Endodermal cell (in vitro differentiated cells): ENCODE results near the gene MAP3K9. TPM values are rescaled to one million over a fixed set of nuclear protein-coding genes. Genes with fewer than 3 reads are reported as not detected.

Experiments
- DNase-seq: peaks from one replicate; pipeline ENCODE4 v3.0.0-alpha.2; 2017
- H3K27ac ChIP-seq: 2 replicates; pipeline ENCODE4 v1.5.1; 2013; ENCODE audit warnings: mild to moderate bottlenecking, low read depth, low read length, moderate library complexity
- H3K27me3 ChIP-seq: 2 replicates; pipeline ENCODE4 v1.6.1; 2013; ENCODE audit warnings: mild to moderate bottlenecking, low read length, moderate library complexity; ENCODE audit not compliant: insufficient read depth, control insufficient read depth, poor library complexity, severe bottlenecking
- H3K36me3 ChIP-seq: 2 replicates; pipeline ENCODE4 v1.7.0; 2013; ENCODE audit warnings: mild to moderate bottlenecking, low read length, moderate library complexity; ENCODE audit not compliant: control insufficient read depth, insufficient read depth
- H3K4me1 ChIP-seq: one replicate; pipeline ENCODE4 v1.7.0; 2013; ENCODE audit warnings: low read length; ENCODE audit not compliant: control insufficient read depth, insufficient read depth
- H3K4me3 ChIP-seq: 2 replicates; pipeline ENCODE4 v1.5.1; 2013; ENCODE audit warnings: mild to moderate bottlenecking, low read length, moderate library complexity
- H3K9ac ChIP-seq: 2 replicates; pipeline ENCODE4 v1.6.1; 2013; ENCODE audit warnings: mild to moderate bottlenecking, low read length, moderate library complexity; ENCODE audit not compliant: poor library complexity, severe bottlenecking; ENCODE audit errors: extremely low read depth
- H3K9me3 ChIP-seq: 2 replicates; pipeline ENCODE4 v1.6.1; 2013; ENCODE audit warnings: mild to moderate bottlenecking, low read length, moderate library complexity; ENCODE audit not compliant: control insufficient read depth
- H3K27ac Mint-ChIP-seq: 2 replicates; pipeline ENCODE4 v1.8.0; 2020; ENCODE audit warnings: mixed read lengths
- H3K27me3 Mint-ChIP-seq: 2 replicates; pipeline ENCODE4 v1.8.0; 2021; ENCODE audit warnings: mild to moderate bottlenecking, mixed read lengths; ENCODE audit not compliant: insufficient read depth
- H3K36me3 Mint-ChIP-seq: 2 replicates; pipeline ENCODE4 v1.8.0; 2020; ENCODE audit warnings: low read depth, mixed read lengths
- H3K4me1 Mint-ChIP-seq: 2 replicates; pipeline ENCODE4 v1.8.0; 2020; ENCODE audit warnings: mixed read lengths
- H3K4me3 Mint-ChIP-seq: 2 replicates; pipeline ENCODE4 v1.8.0; 2020; ENCODE audit warnings: mild to moderate bottlenecking, moderate library complexity, mixed read lengths
- H3K9me3 Mint-ChIP-seq: 2 replicates; pipeline ENCODE4 v1.8.0; 2020; ENCODE audit warnings: mild to moderate bottlenecking, mixed read lengths
- CTCF ChIP-seq: fragments of 200-600 bp; sonication (generic); conservative IDR thresholded peaks from 2 replicates; pipeline ENCODE4 v1.5.0; 2021; ENCODE audit warnings: antibody characterized with exemption, mild to moderate bottlenecking
- WGBS, 2 experiments: methylation state at CpG; one replicate each; pipeline versions ENCODE4 v1.1.5 to v1.1.7; 2013; ENCODE audit warnings: missing lambda C conversion rate in 2 of 2, mixed read lengths in 1 of 2; ENCODE audit not compliant: insufficient coverage in 1 of 2, insufficient read length in 1 of 2; 5-methylcytosine and 5-hydroxymethylcytosine counted together
- total RNA-seq, 2 donors: library from RNA; stranded (reverse); fragmentation: NEBNext Ultra II Directional in 1 of 2; extraction: Animal tissue kit (Norgen Biotek cat#: 25700) in 1 of 2; gene quantifications; 2 replicates in 1 of 2; 3 replicates in 1 of 2; pipeline ENCODE4 v1.2.1, GENCODE V29; 2021

Gene MAP3K9
- total RNA-seq, 2 donors from 2014 or later: 34.1 to 38.5 TPM

GRCh38 chr14:70683983-70684382, 125.3 kb downstream of the MAP3K9 start:
- no peak overlapping the region for H3K9ac ChIP-seq
- TF ChIP-seq CTCF: no peak
- DNase-seq: no peak
- Mint-ChIP-seq H3K4me3 (no peak overlapping the region), H3K27me3 (no peaks in the 10 kb centered on the region), H3K27ac (no peak overlapping the region), H3K36me3 (no peaks in the 10 kb centered on the region), H3K4me1 (peaks cover 6% of the 10 kb centered on the region), H3K9me3 (no peaks in the 10 kb centered on the region)
- H3K27ac ChIP-seq: no peak overlapping the region
- H3K36me3 ChIP-seq: no peaks in the 10 kb centered on the region
- H3K9me3 ChIP-seq: no peaks in the 10 kb centered on the region
- no peaks in the 10 kb centered on the region for H3K27me3 ChIP-seq
- 88 to 93% methylated on average over 6 of the region's 6 CpGs for WGBS, 2 experiments
- no peak overlapping the region for H3K4me3 ChIP-seq
- H3K4me1 ChIP-seq: no peaks in the 10 kb centered on the region

GRCh38 chr14:70680748-70681147, 128.6 kb downstream of the MAP3K9 start:
- no peaks in the 10 kb centered on the region for H3K9me3 ChIP-seq
- 75% methylated on average over 1 of the region's 2 CpGs; no CpG with 5 or more reads in 1 of the 2 experiments for WGBS, 2 experiments
- H3K27ac Mint-ChIP-seq: no peak overlapping the region

GRCh38 chr14:70677341-70677740, 132.0 kb downstream of the MAP3K9 start:
- no peaks in the 10 kb centered on the region for H3K27me3 ChIP-seq
- H3K9me3 Mint-ChIP-seq: no peaks in the 10 kb centered on the region
- H3K27ac Mint-ChIP-seq: no peak overlapping the region

More at GRCh38 chr14:70680748-70681147, 128.6 kb downstream of the MAP3K9 start:
- Mint-ChIP-seq H3K36me3 (peaks cover 2% of the 10 kb centered on the region), H3K4me1 (peaks cover 2% of the 10 kb centered on the region), H3K9me3 (no peaks in the 10 kb centered on the region), H3K4me3 (no peak overlapping the region), H3K27me3 (no peaks in the 10 kb centered on the region)
- H3K27ac ChIP-seq: no peak overlapping the region
- H3K4me3 ChIP-seq: no peak overlapping the region
- DNase-seq: no peak
- TF ChIP-seq CTCF: no peak
- peaks cover 2% of the 10 kb centered on the region for H3K36me3 ChIP-seq
- H3K27me3 ChIP-seq: no peaks in the 10 kb centered on the region
- H3K9ac ChIP-seq: no peak overlapping the region
- H3K4me1 ChIP-seq: no peaks in the 10 kb centered on the region

More at GRCh38 chr14:70677341-70677740, 132.0 kb downstream of the MAP3K9 start:
- no peak for TF ChIP-seq CTCF
- Mint-ChIP-seq H3K4me3 (no peak overlapping the region), H3K27me3 (no peaks in the 10 kb centered on the region), H3K36me3 (peaks cover 11% of the 10 kb centered on the region), H3K4me1 (no peaks in the 10 kb centered on the region)
- Histone ChIP-seq H3K4me1 (no peaks in the 10 kb centered on the region), H3K4me3 (no peak overlapping the region), H3K27ac (no peak overlapping the region), H3K9me3 (no peaks in the 10 kb centered on the region), H3K36me3 (peaks cover 23% of the 10 kb centered on the region), H3K9ac (no peak overlapping the region)
- WGBS, 2 experiments: 93 to 94% methylated on average over 5 to 6 of the region's 6 CpGs
- no peak for DNase-seq

Other genes with a start within 250 kb of the MAP3K9 start
- 10 to 100 TPM; 49.1 to 50.7 TPM for gene MED6, start 208.9 kb downstream of the MAP3K9 start, total RNA-seq
- gene TTC9, start 167.6 kb downstream of the MAP3K9 start, total RNA-seq: 10 to 100 TPM in 1 of 2 donors, 1 to 10 TPM in 1; 9.4 to 11.6 TPM
- 10 to 100 TPM; 68.2 TPM for gene PCNX1, start 97.9 kb upstream of the MAP3K9 start, total RNA-seq